DMS153 (cell line): ENCODE data around the gene KANSL1.

ENCODE experiments used
- DNase-seq: peaks from one replicate; lab custom pipeline; 2025; lab: John Stamatoyannopoulos, UW

The KANSL1 gene

DNA sequence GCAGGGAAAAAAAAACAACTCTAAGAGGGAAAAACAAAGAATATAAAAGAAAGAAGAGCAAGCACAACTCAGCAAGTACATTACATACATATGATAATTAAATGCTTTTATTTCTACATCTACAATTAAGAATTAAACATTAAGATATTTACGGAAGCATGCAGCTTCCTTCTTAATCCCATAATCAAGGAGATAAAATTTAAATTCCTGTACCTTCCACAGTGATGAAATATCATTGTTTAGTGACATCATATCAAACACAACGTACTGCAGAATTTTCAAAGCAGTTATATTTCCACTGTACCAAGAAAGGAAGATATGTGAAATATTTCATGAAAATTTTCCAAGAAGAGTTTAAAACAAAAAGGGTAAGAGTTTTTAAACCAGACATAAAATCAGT lies 26.0 kb downstream of the KANSL1 start:
- DNase-seq = no peak

DNA sequence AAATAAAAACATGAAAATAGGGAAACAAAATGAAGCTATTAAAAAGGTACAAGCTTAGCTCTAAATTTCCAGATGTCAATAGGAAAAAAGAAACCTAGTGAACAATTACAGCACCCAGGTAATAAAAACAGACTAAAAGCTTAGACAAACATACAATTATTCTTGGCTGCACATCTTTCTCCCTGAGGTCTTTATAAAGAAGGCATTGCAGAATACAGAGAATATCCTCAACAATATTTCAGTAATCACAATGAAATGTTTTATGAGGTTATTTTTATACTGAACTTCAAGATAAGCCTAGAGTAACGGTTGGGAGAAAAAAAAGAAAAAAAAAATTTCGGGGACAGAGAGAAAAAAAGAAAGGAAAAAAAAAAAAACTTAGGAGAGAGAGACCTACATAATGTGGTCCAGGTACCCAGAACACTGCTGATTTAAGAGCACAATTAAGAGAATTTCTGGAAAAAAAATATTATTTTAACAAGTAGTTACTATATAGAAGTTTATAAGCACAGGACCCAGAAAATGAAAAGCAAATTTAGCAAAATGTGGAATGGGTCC lies 26.5 kb downstream of the KANSL1 start:
- no peak for DNase-seq

DNA sequence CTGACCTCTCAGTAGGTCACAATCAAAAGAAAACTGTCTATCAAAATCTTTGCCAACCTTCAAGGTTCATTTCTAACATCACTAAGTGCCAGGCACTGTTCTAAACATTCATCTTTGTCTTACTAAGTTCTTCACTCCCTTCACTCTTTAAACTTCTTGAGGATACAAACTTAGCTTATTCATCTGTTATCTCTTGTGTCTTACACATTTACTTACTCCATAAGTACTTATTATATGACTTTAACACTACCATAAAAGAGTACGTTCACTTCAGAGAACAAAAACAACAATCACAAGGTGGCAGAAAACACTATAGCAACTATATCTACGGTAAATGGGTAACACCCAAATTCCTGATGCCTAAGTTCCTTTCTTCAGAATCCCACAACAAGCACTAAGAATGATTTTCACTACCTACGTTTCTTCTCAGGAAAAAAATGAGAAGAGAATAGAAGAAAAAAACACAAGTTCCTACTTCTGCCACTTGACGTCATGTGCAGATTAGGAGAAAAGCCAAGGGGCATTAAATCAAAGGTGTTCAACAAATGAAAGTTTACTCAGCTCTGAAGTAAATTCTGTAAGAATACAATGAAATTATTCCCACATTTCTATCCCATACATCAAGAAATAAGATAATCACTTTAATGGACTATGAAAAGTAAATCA lies 29.2 kb downstream of the KANSL1 start:
- no peak for DNase-seq

DNA sequence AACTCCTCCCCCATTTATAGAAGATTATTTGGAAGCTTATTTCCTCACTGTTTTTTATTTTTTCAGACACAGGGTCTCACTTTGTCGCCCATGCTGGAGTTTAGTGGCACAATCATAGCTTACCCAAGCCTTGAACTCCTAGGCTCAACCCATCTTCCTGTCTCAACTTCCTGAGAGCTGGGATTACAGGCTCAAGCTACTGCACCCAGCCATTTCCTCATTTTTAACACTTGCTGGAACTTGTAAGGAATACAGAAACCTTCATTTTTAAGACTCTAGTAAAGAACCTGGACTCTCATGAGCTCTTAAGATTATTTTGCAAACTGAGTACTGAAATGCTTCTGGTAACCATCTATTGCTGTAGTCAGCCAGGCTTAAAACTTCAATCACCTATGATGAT lies 29.9 kb downstream of the KANSL1 start:
- no peak for DNase-seq

DNA sequence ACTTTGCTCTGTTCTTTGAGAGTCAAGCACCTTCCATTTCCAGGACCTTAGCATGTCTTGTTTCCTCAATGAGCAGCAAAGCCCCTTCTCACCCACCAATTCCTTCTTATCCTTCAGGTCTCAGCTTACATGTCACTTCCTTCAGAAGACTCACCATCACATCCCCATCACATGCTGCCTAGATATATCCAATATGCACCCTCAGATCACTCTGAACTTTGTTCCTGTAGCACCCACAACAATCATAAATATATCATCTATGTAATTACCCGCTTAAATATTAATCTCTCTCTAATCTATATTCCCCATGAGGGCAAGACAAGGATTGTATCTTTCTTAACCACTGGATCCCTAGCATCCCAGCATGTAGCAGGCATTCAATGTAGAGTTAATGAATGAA lies 30.4 kb downstream of the KANSL1 start:
- DNase-seq = no peak

DNA sequence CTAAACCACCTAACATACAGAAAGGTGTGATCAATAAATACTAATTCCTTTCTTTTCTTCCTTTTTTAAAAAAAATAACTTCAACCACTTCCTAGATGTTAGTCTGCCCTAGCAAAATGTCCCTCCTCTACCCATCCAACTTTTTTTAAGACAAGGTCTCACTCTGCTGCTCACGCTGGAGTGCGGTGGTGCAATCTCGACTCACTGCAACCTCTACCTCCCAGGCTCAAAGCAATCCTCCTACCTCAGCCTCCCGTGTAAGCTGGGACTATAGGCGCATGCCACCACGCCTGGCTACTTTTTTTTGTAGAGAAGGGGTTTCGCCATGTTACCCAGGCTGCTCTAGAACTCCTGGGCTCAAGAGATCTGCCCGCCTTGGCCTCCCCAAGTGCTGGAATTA lies 33.1 kb downstream of the KANSL1 start:
- no peak for DNase-seq

DNA sequence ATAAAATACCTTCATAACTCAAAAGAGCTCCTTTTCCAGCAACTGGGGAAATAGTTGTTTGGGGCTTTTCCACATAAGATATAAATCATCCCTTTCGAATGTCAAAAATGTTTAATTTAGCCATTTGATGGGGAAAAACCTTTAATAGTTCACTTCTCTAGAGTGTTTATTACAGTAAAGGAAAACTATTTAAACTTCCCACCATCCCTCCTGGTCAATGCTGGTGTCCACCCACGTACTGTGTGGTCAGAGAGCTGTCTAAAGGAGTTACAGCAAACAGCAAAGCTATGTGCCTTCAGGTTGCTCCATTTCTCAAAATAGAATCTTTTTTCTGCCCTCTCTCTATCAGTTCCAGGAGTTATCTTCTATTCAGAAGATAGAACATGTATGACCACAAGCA lies 33.5 kb downstream of the KANSL1 start:
- no peak for DNase-seq

DNA sequence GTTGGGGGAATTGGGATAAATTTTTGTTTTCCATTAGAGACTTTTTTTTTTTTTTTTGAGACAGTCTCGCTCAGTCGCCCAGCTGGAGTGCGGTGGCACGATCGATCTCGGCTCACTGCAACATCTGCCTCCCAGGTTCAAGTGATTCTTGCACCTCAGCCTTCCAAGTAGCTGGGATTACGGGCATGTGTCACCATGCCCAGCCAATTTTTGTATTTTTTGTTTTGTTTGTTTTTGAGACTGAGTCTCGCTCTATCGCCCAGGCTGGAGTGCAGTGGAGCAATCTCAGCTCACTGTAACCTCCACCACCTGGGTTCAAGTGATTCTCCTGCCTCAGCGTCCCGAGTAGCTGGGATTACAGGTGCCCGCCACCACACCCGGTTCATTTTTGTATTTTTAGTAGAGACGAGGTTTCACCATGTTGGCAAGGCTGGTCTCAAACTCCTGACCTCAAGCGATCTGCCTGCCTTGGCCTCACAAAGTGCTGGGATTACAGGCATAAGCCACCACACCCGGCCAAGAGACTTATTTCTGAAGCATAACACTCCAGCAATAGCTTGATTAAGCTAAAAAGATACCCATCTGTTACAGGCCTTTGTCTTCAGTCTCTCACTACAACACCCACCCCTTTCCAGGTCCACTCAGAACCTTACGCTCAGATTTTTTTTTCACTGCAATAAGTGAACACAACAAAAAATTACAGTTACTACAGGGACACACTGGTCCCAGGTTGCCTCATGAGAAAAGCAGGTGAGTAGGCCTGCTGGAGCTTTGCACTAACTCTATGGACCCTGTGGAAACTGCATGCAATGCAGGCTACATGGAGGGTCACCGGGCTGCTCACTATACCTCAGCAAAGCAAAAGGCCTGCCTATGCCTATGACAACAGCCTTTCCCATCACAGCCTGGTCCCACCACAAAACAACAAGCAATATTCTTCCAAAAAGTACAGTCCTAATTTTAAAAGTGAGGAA lies 34.6 kb downstream of the KANSL1 start:
- DNase-seq = no peak

DNA sequence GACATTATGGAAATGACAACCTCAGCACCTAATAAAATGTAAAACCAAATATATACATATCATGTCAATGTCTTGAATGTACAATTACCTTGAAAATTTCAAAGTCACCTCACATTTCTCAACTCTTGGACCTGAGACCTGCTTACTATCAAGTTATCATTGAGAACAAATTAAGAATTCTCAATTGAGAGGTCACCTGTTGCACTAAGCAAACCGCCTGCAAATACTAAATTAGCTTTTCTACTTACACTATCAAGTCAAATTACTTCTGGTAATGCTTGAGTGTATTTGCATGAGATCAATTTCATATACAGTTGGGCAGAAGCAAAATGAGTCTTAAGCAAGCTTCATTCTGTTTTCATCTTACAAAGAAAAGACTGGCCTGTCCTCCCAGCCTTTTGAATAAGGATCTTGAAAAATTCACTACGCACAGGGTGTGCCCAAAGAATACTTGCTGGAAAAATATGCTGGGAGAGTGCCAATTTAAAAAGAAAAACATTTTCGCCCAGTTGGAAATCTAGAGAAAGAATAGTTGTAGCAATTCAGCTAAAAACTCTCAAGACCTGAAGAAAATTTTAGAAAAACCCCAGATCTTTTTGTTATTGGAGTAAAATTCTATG lies 35.7 kb downstream of the KANSL1 start:
- DNase-seq = no peak

DNA sequence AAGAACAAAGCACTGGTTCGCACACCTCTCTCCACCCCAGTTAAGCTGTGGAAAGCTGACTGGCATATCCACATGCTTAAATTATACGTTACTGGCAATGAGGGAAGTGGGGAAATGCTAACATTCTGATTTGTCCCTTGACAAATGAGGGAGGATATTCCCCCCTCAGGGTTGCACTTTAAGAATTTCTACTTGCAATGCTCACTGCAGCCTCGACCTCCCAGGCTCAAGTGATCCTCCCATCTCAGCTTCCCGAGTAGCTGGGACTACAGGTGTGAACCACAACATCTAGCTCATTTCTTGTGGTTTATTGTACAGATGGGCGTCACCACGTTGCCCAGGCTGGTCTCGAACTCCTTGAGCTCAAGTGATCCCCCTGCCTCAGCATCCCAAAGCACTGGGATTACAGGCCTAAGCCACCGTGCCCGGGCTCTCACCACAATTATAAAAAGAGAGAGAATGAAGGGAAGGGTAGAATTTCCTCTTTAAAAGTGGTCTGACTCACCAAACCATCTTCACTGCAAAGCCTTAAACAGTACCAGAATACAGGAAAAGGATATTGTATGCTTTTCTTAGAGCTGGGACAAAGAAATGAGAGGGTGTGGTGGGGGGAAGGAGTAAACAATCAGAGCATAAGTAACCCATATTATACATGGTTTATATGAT lies 38.9 kb downstream of the KANSL1 start:
- DNase-seq = no peak

DNA sequence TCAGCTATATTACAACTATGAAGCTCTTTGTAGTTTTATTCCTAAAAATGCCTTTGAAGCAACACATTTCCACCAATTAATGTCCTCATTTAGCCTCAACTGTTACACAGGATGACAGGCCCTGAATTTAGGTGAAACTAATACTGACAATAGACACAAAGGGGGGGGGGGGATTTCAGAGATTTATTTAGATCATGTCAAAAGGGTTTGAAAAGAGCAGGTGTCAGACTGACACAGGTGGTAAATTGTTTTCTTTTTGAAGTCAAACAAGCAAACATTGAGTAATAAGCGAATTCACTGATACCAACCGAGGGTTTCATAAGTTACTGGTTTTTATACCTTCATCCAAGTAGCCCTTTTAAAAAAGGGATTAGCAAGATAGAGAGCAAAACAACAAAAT lies 40.8 kb downstream of the KANSL1 start:
- no peak for DNase-seq

DNA sequence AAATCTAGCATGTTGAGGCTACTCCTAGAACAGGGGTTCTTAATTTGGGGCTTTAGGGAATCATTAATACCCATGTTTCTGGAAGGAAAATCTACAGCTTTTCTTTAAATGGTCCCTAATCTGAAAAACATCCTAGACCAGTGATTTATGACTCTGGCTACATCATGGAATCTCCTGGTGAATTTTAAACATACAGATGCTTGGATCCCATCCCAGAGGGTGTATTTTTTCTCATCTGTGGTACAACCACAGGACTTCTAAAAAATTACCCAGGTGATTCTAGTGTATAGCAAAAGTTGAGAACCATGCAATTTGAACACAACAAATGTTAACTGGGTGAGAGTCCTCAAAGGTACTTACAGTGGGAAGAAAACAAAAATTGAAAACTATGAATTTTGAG lies 41.5 kb downstream of the KANSL1 start:
- no peak for DNase-seq

DNA sequence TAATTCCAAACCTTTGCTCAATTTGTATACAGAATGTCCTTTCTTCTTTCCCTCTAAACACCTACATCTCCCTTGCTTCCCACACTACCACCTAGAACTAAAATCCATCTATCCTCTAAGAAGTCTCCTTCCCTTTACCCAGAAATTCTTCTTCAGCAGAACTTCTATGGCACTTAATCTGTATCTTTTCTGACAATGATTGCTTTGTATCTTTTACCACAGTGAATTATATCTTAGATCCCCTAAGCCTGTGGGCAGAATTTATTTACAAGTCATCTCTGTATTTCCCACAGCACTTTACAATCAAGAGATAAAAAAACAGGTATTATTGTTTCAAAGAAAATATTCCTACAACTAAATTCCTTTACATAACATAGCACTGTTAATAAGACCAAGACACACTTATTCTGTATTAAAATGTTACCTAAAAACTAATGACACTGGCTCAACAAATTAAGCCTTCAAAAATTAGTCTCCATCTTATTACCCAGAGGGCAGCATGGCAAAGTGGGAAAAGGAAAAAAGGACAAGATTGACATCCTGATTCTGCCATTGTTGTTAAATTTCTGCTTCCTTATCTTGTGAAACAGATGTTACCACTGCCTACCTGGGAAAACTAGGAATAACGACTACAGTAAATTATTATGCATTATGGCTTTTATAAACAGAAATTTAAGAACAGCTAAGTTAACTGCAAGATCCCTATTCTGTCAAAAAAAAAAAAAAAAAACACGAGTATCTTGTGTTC lies 42.8 kb downstream of the KANSL1 start:
- no peak for DNase-seq

DNA sequence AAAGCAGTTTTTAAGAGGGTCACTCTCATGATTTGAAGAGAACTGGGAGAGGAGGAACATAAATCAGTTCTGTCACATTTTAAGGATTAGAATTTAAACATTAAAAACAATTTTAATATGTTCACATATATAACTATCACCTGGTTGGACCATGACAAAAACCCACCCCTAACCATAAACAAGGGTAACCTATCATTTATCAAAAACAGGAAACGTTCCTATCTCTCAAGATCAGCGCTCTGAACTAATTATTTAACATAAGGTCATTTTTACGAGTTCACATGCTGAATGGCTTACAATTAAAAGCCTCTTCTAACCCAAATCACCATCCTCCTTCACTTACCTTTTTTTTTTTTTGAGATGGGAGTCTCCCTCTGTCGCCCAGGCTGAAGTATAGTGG lies 45.0 kb downstream of the KANSL1 start:
- DNase-seq = no peak

DNA sequence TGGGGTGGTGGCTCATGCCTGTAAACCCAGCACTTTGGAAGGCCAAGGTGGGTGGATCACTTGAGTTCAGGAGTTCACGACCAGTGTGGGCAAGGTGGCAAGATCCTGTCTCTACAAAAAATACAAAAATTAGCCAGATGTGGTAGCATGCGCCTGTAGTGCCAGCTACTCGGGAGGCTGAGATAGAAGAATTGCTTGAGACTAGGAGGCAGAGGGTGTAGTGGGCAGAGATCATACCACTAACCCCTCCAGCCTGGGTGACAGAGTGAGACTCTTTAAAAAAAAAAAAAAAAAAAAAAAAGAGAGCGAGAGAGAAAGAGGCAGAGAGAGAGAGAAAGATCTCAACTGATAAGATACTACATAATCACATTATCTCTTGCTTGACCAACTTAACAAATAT lies 45.9 kb downstream of the KANSL1 start:
- DNase-seq = no peak

DNA sequence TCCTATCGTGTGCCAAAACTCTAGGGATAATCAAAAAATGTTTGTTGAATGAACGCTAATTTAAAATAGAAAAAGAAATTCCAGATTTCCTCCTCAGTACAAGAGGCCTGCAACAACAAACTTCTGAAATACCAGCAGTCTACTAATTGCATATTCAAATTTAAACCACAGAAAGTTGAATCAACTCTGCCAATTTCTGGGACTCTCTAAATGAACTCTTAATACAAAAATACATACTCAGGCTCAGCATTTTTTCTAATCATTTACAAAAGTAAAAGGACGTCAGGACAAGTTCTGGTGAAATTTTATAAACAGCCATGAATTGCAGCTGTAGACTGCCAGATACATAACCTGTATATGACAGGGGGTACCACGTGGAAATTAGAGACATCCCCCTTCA lies 49.0 kb downstream of the KANSL1 start:
- DNase-seq = no peak

DNA sequence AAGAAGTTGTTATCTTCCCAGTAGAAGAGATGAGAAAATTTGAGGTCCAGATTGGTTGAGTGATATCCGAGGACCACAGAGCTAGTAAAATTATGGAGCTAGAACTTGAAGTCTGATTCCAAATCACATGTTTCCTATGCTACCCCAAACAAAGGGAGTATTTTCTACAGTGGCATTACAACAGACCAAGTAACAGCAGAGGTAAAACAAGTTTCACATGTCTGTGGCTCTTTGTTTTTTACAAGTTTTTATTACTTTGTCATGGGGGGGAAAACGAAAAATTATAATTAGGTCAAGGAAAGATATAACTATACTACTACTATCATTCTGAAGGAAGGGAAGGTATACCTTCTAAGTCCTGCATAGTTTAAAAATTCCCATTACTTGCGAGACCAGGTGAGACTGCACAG lies 49.4 kb downstream of the KANSL1 start:
- no peak for DNase-seq

DNA sequence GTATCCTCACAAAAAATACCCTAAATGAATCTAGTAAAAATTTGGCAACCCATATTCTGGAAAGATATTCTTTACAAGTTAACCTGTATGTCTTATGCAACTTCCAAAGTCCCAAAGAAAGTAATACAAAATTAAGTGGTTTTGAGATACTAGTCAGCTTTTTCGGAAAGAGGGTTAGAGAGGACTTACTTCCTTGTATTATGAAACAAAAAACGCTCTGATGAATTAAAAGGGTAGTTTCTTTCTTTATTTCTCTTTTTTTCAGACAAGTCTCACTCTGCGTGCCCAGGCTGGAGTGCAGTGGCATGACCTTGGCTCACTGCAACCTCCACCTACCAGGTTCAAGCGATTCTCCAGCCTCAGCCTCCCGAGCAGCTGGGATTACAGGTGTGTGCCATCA lies 51.6 kb downstream of the KANSL1 start:
- no peak for DNase-seq

DNA sequence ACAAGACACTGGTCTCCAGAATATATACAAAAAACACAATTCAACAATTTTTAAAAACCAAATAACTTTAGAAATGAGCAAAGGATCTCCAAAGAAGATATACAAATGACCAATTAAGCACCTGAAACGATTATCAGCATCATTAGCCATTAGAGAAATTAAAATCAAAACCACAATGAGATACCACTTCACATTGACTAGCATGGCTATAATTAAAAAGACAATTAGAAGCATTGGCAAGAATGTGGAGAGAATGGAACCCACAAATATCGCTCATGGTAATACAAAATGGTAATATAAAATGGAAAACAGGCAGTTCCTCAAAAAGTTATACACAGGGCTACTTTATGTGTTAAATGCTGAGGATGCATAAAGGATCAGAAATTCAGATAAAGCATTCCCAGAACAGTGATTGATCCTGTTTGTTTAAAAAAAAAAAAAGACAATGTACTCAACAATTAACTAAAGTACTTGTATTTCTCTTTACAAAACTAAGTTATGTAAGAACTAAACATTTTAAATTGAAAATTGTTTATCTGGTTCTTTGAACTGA lies 52.5 kb downstream of the KANSL1 start:
- no peak for DNase-seq

DNA sequence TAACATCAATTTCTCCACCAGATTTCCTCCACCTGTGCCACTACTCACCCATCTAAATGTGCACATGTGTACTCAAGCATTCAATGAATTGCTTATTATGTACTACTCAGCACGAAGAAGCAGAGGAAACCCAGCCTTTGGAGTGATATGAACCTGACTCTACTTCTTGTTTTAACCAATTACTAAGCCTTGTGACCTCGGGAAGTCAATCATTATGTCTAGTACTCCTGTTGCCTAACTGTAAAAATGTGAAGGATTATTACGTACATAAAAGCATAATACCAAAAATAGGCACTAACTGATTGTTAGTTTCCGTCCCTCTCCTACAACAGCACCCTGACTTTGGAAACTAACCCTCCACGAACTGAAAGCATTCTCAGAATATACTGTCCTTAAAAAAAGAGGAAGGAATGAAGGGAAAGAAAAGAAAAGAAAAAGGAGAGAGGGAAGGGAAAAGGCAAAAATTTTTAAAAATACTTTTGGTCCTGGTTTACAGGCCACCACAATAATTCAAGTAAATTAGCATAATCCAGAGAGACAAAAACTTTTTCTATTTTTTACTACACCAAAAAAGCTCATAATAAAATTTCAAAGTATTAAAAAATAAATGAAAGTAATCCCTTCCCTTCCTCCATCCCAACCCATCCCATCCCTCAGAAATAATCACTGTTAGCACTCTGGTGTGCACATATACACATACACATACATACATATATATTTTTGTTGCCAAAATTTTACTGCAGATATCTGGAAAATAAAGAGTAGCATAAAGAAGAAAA lies 53.6 kb downstream of the KANSL1 start:
- no peak for DNase-seq
